CD4-positive, alpha-beta T cell treated with Interleukin-4 for 4 hours (primary cell): ENCODE measurements around the gene CEMIP2.
"Not testable (repeated sequence)": the region's sequence is repeated elsewhere in the genome, so short reads cannot be mapped to it uniquely, and the experiment has no call there.

ENCODE experiments used
- DNase-seq: peaks from one replicate; pipeline ENCODE4 v3.0.0-alpha.2; 2020

Gene CEMIP2

DNA sequence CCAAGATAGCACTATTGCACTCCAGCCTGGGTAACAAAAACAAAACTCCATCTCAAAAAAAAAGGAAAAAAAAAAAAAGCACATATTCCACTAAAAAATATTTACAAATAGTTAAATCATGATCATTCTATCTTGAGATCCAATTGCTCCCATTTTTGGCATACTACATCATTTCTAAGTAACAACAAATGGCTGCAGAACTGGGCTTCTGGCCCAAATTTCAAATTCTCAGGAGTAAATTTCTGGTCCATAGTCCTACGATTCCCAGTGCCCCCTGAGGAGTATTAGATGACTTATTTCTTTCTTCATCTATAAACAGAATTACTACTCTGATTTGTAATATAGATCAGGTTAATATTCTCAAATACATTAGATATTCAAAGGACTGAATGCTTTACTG is 62.1 kb downstream of the CEMIP2 start:
- DNase-seq, result no peak

DNA sequence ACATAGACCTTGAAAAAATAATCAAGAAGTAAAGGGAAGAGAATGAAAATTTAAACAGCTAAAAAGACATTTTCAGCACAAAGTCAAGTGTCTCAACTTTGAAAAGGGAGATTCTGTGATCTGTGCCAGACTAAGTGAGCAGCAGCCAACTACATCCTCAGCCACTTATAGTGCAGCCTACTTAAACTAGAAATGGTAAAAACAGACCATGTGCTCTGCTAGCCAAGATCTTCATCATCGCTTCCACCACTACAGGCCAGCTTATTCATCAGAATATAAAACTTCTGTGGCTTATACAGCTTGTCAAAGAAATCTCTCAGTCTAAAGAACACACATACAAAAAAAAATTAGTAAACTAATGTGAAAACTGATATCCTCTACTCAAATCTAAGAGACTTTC is 63.5 kb downstream of the CEMIP2 start:
- no peak for DNase-seq

DNA sequence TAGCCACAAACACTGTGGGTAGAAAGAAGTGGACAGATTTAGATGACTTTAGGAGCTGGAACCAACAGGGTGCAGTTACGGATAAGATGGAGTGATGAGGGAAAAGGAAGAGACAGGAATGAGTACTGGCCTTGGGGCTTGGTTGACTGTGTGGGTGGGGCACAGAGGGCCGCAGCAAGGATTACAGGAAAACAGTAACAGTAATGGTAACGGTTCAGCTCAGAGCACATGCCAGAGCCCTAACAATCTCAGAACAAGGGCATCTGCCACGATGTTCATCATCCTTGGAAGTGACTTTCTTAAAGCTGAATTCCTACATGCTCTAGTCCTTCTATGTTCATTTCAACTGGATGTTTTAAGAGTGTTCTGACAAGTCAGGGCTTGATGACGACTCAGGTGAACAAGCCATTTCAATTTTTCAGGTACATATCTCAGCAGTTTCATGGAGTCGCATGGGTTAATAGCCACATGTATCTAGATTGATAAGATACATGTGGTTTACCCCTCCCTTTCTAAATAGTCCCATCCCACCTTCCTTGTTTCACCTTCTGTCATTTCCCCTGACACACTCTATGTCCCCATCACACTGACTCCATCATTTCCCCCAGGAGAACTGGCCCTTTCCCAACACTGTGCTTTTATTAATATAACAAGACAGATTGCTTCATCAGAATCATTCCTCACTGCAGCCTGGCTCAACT is 65.0 kb downstream of the CEMIP2 start:
- DNase-seq, result no peak

DNA sequence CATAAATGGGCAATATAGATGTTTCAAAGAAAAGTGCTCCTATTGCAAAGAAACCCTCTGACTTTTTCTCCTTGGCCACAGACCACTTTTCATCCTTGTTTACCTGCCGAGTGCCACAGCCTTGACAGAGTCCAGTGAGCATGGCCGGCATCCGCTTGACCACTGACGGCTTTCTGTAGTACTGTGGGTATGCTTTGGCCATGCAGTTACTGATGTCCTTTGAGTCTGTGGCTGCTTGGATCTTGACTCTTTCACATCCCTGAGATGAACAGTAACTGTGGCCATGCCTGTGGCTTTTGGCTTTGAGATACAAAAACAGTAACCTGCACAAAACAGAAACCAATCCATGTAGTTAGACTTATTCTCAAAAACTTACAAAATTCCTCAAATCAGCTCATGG is 70.4 kb downstream of the CEMIP2 start:
- DNase-seq, result no peak

DNA sequence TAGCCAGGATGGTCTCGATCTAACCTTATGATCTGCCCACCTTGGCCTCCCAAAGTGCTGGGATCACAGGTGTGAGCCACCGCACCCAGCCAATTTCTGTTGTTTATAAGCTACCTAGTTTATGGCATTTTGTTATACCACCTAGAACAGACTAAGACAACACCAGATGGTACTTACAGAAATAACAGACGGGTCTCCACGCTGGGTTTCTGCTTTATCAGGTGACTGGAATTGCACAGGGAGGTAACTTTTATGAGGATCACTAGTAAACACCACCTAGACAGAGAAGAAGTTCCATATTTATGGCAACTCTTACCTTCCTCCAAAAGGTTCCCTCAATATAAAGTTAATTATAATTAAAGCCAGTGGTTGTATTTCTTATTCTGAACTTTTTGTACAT is 74.0 kb downstream of the CEMIP2 start:
- no peak for DNase-seq

DNA sequence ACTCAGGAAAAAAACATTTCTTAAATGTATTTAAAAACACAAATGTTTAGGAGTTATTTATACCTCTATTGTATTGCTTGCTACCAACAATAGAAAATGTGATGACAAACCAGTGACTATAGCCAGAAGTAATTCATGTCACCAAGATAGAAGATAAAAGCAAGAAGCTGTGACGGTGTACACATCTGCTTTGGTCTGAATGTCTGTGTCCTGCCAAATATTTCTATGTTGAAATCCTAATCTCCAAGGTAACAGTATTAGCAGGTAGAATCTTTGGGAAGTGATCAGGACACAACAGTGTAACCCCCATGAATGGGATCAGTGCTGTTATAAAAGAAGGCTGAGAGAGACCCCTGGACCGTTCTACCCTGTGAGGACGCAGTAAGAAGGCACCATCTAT is 74.7 kb downstream of the CEMIP2 start:
- DNase-seq, result no peak

DNA sequence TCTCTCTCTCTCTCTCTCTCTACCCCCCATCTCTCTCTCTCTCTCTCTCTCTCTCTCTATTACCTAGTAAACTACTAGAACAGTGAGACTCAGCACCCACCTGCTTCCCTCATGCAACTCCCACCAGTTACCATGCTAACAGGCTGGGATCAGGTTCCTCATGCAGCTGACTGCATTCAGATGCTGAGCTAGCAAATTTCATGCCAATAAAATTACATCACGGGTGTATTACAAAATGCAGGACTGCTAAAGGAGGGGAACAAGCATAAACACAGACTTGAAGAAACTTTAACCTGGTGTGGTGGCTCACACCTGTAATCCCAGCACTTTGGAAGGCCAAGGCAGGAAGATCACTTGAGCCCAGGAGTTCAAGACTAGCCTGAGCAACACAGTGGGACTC is 76.0 kb downstream of the CEMIP2 start:
- DNase-seq, result no peak

DNA sequence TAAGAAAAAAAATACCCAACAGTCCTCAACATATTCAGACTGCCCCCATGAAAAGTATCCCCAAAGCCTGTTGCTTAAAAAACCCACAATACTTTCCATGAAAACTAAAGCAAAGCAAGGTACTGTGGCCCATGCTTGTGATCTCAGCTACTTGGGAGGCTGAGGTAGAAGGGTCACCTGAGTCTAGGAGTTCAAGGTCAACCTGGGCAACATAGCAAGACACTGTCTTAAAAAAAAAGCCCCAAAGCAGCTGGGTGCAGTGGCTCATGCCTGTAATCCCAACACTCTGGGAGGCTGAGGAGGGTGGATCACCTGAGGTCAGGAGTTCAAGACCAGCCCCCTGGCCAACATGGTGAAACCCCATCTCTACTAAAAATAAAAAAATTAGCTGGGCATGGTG is 76.7 kb downstream of the CEMIP2 start:
- not testable (repeated sequence) for DNase-seq

DNA sequence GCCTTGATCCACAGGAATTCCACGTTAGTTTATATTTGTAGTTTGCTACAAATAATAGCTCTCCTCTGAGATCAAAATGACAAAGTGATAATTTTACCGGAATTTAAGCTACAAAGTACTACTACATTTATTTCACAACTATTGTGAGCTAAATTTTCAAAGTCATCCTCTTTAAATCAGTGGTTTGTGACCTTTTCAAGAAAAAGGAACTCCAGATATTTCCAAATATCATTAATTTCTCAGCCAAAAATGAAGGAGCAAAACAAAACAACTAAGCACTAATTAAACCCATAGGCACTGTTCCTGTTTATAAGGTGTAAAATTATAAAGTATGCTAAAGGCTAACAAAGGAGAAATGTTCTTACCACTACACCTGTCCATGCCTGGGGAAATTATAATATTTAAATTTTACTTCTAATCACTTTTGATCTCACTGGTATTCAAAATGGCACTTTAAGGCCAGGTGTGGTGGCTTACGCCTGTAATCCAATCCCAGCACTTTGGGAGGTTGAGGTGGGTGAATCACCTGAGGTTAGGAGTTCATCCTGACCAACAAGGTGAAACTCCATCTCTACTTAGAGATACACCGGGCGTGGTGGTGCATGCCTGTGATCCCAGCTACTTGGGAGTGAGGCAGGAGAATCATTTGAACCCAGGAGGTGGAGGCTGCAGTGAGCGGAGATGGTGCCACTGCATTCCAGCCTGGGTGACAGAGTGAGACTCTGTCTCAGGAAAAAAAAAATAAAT is 77.5 kb downstream of the CEMIP2 start:
- no peak for DNase-seq

DNA sequence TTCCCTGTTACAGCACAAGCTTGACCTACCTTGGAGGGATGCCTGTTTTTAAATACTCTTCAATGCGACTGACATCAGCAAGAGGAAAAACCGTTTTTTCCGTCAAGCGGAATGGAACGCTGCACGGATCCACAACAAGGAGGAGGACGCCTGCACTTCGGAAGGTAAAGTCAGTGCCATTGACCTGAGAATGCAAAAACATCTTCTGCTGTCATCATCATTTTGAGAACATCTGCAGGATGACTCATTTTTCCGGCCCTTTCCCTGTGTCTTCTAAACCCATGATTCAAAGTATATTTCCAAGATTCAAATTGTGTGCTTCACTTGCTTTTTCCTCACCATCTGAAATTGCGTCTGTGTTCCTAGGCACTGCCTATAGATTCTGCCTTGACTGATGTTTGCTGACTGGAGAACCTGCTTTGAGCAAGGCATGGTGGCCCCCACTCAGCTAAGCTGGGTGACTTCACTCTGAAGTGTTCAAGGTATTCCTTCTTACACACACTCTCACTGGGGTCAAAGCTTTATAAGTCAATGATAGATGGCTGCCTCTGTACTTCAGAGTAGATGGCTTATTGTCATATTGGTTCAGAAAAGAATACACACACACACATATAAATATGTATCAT is 78.1 kb downstream of the CEMIP2 start:
- no peak for DNase-seq

DNA sequence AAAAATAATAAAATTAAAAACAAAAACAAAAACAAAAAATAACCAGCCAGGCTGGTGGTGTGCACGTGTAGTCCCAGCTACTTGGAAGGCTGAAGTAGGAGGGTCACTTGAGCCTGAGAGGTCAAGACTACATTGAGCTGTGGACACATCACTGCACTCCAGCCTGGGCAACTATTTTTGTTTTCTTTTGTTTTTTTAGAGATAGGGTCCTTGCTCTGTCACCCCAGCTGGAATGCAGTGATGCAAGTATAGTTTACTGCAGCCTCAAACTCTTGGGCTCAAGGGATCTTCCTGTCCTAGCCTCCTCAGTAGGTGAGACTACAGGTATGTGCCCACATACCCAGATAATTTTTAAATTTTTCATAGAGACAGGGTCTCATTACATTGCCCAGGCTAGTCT is 80.6 kb downstream of the CEMIP2 start:
- DNase-seq, result no peak

DNA sequence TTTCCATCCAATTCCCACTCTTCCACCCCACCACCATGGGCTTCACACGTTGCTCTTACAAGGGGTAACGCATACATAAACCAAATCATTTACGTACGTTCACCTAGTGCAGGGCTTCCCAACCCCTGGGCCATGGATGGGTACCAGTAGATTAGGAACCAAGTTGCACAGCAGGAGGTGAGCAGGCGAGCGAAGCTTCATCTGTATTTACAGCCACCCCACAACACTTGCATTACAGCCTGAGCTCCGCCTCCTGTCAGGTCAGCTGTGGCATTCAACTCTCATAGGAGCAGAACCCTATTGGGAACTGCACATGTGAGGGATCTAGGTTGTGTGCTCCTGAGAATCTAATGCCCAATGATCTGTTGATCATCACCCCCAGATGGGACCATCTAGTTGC is 82.3 kb downstream of the CEMIP2 start:
- no peak for DNase-seq

DNA sequence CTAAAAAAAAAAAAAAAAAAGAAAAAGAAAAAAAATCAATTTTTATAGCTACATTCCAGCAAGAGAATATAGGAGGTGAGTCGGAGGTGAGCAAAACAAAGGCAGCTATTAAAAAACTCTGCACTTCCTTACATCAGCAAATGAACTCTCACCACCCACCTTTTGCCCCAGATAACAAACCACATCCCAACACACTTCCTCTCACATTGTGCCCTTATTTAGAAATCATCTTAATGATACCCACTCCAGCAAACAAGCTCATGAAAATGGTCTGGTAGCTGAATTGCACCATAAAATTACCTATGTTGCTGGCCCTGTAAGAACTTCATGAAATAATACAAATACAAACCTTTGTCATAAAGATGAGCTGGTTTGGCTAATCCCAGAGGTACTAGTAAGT is 82.9 kb downstream of the CEMIP2 start:
- peak; percentile 59 for DNase-seq

DNA sequence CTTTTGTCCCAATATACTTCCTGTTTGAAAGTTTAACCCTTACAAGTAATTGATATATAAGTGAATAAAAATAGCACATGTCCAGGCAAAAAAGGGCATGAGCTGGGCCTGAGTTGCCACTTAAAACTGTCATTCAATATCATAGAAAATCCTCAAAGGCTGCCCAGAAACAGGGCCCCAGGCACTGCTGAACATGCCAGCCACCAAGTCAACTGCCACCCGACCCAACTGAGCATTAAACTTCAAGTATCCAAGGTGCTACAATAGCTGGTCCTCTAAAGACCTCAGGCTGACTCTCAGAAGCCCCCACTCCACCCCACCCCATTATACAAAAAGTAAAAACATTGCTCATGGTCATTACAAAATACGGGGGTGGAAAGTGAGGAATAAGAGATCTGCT is 83.7 kb downstream of the CEMIP2 start:
- no peak for DNase-seq

DNA sequence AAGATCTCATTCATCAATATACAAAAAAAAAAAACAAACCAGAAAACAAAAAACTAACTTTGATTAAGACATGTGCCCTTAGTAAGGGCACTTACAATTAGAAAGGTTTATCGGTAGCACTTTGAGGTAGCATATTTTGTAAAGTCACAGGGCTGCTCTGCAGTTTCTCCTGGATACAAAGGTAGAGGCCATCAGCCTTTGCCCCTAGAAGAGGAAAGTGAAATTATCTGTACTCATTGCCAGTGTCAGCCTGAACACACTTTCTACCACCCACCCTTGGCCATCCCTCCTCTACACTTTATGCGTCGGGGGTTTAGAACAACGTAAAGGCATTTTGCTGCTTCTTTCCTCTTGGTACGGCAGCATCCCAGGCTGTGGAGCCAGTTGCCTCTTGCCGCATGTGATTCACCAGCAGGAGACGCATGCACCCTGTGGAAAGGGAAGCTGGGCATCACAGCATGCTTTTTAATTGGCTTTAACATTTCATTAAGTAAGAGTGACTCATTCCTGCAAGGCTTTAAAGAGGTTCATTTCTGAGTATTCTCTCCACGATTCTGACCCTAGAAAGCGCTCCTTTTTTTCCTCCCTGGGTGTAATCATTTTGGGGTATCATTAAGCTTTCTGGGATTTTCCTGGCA is 84.6 kb downstream of the CEMIP2 start:
- no peak for DNase-seq

DNA sequence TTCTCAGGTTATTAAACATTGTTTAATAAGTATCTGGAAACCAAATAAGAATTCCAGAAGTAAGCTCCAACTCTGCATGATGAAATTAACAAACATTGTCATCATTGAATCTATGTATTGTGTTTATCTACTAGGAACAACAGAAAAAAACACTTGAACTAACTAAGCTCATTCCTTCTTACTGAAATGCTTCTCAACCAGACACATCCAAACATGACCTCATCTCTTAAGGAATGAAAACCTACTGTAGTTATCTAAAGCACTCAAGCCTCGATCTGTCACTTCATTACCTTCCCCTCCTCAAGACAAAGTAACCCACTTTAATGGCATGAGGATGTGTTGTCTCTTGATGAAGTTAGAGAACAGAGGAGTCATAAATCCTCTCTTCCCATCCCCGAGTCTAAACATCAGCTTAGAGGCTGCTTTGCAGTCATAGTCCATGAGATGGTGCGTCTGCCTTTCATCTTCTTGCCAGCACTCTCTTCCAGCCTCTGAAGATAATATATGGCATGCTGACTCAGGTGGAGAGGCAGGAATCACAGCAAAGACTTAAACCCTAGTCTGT is 86.5 kb downstream of the CEMIP2 start:
- DNase-seq, result no peak

DNA sequence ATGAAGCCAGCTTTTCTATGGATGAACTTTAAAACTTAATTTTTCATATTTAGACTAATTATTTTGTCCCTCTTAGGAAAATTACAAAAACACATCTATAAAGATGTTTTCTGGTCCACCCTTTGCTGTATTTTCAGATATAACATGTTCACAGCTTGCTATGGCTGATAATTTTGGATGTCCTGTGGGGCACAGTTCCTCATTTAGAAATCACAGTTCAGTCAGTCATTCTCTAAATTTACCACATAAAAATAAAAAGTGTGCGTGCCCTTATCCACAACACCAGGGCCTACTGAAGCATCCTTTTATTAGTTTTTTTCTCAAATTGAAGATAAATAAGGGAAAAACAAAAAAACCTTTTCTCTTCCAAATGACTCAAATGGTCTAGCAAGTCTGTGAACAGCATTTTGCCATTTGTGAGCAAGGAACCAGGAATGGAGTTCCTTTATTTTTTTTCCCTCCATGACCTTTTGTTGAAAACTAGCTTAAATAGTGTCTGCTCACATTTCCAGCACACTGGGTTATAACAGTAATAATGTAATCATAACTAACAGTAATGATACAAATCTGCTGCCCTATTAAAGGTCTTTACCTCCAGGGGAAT is 87.1 kb downstream of the CEMIP2 start:
- no peak for DNase-seq

DNA sequence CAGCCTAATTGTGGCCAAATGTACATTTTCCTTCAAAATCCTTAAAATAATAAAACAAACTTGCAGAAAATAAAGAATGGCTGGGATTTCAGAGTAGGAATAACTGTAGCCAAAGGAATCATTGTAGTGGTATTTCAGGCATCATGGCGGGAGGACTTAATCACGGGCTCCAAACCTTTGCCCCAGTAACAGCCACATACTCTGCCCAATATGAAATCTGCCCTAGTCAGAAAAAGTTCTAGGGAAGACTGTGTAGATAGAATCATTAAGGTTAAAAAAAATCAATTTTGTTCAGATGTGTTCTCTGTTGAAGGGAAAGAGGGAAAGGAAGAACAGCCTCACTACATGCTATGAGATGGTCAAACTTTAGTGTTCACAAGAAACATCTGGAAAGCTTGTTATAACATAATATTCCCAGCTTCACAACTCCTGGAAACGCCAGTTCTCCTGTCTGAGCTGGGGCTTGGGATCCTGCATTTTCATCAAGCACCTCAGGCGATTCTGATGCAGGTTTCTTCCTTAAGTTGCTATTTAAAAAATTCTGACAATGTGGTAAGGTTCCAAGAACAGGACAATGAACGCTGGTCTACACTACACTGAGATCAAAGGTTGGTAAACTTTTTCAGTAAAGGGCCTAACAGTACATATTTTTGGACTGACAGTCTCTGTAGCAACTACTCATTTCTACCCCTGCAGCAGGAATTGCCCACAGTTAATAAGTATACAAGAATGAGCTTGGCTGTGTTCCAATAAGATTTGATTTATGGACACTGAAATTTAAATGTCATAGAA is 87.9 kb downstream of the CEMIP2 start:
- no peak for DNase-seq

DNA sequence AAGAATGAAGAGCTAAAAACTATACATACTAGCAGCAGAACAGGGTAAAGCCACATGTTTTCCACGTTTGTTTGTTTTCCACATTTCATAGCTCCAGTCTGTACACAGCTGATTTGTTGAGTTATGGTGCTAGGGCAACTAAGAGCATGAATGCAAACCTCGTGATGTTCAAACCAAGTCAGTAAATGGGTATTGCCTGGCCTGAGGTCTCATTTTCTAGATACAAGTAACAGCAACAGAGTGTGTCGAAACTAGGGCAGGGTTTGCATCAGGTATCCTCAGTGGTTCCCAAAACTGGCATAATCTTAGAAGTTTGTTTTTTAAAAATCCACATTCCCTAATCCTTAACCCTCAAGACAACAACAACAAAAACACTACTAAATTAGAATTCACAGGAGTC is 89.3 kb downstream of the CEMIP2 start:
- no peak for DNase-seq

DNA sequence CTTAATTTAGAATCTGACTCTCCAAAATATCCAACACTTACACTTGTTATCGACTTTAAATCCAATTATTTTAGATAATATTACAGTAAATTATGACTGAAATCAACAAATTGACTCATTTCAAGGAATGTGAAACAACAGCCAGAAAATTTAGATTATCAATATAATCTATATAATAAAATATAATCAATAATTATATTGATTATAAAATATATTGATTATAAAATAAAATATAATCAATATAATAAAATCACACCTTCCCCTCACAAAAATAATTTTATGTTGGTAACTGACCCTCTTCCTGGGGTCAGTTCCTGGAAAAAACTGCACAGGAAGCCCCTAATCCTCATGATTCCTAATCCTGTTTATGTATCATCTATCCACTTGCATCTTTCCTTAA is 91.1 kb downstream of the CEMIP2 start:
- DNase-seq, result no peak

DNA sequence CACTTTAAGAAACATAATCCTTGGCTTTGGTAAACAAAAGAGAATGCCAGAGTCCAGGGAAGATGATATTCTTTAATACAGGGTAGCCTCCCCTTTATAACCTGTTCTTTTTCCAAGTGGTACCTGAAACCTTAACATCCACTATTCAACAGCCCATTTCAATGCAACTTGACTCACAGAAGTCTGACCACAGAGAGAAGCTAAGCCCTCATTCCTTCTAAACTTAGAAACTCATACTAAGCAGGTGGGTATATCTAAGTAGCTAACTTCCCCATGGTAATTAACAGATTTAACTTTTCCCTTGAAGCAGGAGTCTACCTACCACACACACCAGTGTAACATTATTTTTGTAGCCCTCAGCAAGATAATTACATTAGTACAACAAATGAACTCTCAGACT is 91.9 kb downstream of the CEMIP2 start:
- DNase-seq, result no peak

DNA sequence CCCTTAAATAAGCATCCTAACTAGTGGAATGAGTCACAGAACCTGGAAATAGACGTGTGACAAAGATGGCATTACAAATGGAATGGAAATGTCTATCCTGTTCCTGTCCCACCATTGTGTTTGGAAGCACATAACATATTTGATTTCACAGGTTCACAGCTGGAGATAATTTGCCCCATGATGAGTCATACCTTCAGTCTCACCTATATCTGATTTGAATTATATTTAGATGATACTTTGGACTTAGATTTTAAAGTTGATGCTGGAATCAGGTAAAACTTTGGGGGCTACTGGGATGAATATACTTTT is 92.5 kb downstream of the CEMIP2 start:
- DNase-seq, result no peak
